Hippocampal formation (tissue), 2 donors: ENCODE measurements around the gene UGT1A10.

ENCODE experiments used
- DNase-seq, 2 donors: peaks; one replicate each; lab custom pipeline; 2025; lab: John Stamatoyannopoulos, UW

Gene UGT1A10

GRCh38 chr2:233773854-233774253 lies 137.6 kb downstream of the UGT1A10 start:
- DNase-seq, result no peak

GRCh38 chr2:233775414-233775813 lies 139.2 kb downstream of the UGT1A10 start:
- no peak for DNase-seq

GRCh38 chr2:233778030-233778429 lies 141.8 kb downstream of the UGT1A10 start, which contains the start of gene MROH2A:
Gene MROH2A, plus strand, starts transcription at chr2:233778330. Its CDS starts 1,029 bp downstream, at chr2:233779359.
- DNase-seq, result no peak

GRCh38 chr2:233779722-233780121 lies 143.5 kb downstream of the UGT1A10 start:
- no peak for DNase-seq

- DNase-seq, result no peak
Observed at GRCh38 chr2:233780771-233781170, 144.5 kb downstream of the UGT1A10 start.

- no peak for DNase-seq
Observed at GRCh38 chr2:233789554-233789953, 153.3 kb downstream of the UGT1A10 start.

- no peak for DNase-seq
Observed at GRCh38 chr2:233791151-233791882, 155.1 kb downstream of the UGT1A10 start.

- DNase-seq, result no peak
Observed at GRCh38 chr2:233791883-233792329, 155.7 kb downstream of the UGT1A10 start.

- DNase-seq, result no peak
Observed at GRCh38 chr2:233792720-233793119, 156.5 kb downstream of the UGT1A10 start.

- DNase-seq, result no peak
Observed at GRCh38 chr2:233793465-233794127, 157.3 kb downstream of the UGT1A10 start.

GRCh38 chr2:233794128-233794658 lies 157.9 kb downstream of the UGT1A10 start:
- no peak for DNase-seq

GRCh38 chr2:233795735-233796171 lies 159.5 kb downstream of the UGT1A10 start:
- no peak for DNase-seq

GRCh38 chr2:233796254-233796653 lies 160.0 kb downstream of the UGT1A10 start:
- DNase-seq, result no peak

GRCh38 chr2:233798335-233799086 lies 162.3 kb downstream of the UGT1A10 start:
- DNase-seq, result no peak

- no peak for DNase-seq
Observed at GRCh38 chr2:233799087-233799665, 162.9 kb downstream of the UGT1A10 start.

- no peak for DNase-seq
Observed at GRCh38 chr2:233799716-233800115, 163.5 kb downstream of the UGT1A10 start.

GRCh38 chr2:233800208-233800607 lies 164.0 kb downstream of the UGT1A10 start:
- no peak for DNase-seq

- no peak for DNase-seq
Observed at GRCh38 chr2:233801357-233802131, 165.3 kb downstream of the UGT1A10 start.

- no peak for DNase-seq
Observed at GRCh38 chr2:233802132-233802815, 166.0 kb downstream of the UGT1A10 start.

- DNase-seq, result no peak
Observed at GRCh38 chr2:233803292-233803911, 167.2 kb downstream of the UGT1A10 start.
